Measurements from ENCODE around the gene LAMB1.
A peak's percentile ranks its signal among the peaks of the same experiment; 100 is the strongest.

Gene LAMB1

GRCh38 chr7:108007261-108007660 lies 4.3 kb upstream of the LAMB1 start:
- TF ChIP-seq CTCF (IDR thresholded peaks at IDR 0.05), result no peak
- Histone ChIP-seq H3K4me3 (no peak overlapping the region), H3K27ac (no peak overlapping the region)
- DNase-seq (ENCODE audit: low spot score), result no peak

DNA sequence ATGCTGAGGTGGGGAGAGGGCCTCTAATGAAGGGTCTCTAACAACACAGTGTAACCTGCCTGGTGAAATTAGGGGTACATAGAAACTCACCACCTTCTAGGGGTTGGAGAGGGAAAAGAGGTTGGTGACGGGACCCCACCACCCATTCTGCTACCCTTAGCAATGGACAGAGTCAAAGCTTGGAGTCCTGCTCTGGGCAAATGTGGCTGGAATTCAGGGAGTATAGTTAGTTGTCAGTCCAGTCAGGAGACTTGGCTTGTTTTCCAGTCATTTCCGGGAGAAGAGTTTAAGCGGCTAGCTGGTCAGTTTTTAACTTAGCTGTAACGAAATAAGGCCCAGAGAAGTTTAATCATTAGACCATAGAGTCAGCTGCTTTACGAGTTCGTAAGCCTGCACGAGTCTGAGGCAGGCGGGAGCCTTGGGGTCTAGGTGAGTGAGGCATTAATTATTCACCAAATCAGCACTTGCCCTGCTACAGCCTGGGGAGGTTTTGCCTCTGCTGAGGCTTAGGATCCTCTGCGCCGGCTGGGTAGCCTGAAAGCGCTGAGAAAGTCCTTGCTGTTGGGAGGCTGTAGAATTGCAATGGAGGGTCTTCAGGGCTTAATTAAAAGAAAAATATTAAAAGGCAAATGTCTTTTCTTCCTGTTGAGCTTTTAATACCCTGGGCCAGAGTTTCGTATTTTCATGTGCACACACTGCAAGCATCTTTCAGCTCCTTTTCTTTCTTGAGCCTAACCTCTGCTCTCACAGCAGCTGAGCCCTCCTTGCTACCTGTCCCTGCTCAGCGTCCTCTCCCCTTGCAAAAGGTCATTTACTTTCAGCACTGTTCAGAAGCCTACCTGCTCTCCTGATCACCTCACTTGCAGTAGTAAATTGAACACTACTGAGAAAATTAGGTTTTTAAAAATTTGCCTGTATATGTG lies 1.5 kb upstream of the LAMB1 start:
- Histone ChIP-seq H3K27ac (peak overlapping the region in 1 of 2 donors; percentile 61), H3K4me3 (no peak overlapping the region)
- no peak for DNase-seq (ENCODE audit: low spot score)
- no peak for TF ChIP-seq CTCF (IDR thresholded peaks at IDR 0.05)

DNA sequence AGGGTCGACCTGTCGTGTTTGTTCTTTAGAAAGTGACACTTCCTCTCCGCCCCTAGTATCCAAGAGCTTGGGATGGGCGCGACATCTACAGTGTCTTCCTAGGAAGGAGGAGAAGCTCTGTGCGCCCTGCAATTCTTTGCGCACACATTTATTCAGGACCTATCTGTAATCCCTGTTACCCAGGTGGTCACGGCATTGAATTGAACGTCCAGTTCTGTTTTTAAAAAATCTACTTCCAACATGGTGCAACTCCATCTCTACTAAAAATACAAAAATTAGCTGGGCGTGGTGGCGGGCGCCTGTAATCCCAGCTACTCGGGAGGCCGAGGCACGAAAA lies 606 bp upstream of the LAMB1 start:
- no peak for TF ChIP-seq CTCF (IDR thresholded peaks at IDR 0.05)
- H3K27ac ChIP-seq, result peak overlapping the region in 1 of 2 donors; percentile 82
- DNase-seq (ENCODE audit: low spot score), result no peak

GRCh38 chr7:108001764-108002725 lies 916 bp downstream of the LAMB1 start:
- no peak for DNase-seq (ENCODE audit: low spot score)
- Histone ChIP-seq H3K27ac (peak overlapping the region; percentile 36 to 82), H3K4me3 (peak overlapping the region; percentile 86)
- no peak for TF ChIP-seq CTCF (IDR thresholded peaks at IDR 0.05)

More for the DNA sequence above, 606 bp upstream of the LAMB1 start:
- peak overlapping the region; percentile 86 for H3K4me3 ChIP-seq

DNA sequence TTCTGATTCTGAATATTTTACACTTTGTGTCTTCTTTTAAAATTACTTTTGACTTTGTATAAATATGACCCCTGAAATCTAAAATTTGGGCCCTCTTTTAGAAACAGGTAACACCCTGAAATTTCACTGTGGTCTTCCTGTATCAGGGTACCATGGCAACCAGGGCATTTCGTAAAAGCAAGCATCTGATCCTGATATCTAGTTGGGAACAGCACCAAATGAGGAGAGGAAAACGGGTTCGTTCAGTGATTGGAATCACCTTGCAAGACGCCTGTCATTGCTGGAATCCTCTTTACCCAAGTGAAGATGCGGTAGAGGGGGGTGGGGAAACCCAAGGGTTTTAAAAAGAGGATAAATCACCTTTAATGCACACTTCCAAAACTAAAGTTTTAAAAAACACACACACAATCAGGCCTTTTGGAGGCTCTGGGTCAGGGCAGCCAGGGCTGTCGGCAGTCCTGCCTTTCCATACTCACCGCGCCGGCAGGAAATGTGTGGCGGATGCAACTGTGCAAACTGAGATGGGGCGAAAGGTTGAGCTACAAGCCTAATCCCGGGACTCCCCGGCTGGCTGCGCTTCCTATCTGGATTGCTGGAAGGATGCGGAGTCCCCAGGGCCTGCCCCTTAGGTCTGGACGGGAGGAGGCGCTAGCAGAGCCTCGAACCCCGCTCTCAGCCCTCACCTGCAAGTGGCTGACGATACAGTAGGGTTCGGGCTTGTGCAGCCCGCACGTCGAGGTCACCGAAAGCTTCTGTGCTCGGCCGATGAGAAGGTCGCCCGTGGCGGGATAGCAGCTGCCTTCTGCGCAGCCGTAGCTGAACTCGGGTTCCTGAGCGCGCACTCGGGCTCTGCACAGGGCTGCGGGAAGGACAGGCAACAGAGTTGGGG lies 1.8 kb downstream of the LAMB1 start:
- no peak for DNase-seq (ENCODE audit: low spot score)
- no peak for TF ChIP-seq CTCF (IDR thresholded peaks at IDR 0.05)
- Histone ChIP-seq H3K4me3 (peak overlapping the region; percentile 86), H3K27ac (peak overlapping the region; percentile 17 to 82)

DNA sequence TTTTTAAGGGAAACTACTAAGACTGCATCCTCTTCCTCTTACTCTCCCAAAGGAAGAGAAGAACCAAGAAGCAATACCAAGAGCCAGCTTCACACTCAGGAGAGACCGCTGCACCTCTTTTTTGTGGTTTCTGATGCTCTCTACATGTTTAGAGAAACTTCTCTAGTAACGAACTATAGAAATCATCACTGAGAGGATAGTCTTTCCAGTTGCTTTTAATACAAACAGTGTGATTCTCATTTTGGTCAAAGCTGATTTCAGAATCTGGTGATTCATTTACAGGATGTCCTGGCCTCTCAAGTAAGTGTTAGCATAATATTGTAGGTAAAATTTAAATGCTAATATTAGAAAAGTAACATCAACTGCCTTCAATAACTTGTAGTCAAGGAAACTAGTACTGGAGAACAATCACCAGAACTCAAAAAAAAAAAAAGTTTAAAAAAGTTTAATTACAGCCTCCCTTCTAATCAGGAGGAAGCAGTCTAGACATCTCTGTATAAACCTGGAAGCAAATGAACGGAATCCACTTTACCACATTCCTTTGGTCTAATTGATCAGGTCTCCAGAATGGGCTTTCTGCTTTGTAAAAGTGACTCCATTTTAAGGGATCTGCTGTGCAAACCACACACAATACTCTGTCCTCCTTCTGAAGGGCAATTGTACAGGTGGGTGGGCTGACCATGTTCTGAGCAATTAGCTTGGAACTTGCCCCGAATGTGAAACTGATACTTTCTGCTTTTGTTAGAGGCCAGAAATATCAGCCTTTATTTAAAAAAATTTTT lies 3.0 kb downstream of the LAMB1 start:
- peak overlapping the region; percentile 86 for H3K4me3 ChIP-seq

More for the DNA sequence above, 3.0 kb downstream of the LAMB1 start:
- TF ChIP-seq CTCF (IDR thresholded peaks at IDR 0.05), result no peak
- DNase-seq (ENCODE audit: low spot score), result no peak
- peak overlapping the region in 1 of 2 donors; percentile 58 for H3K27ac ChIP-seq

Measured in coronary artery (tissue), 2 donors.